CD14-positive monocyte (primary cell): Measurements from ENCODE around the gene VPS37C. TPM values are rescaled to one million over a fixed set of nuclear protein-coding genes. Genes with fewer than 3 reads are reported as not detected.

Experiments
- DNase-seq, 3 donors: peaks; one replicate each; pipeline ENCODE4 v3.0.0-alpha.2; 2011 to 2022
- H2AFZ ChIP-seq: 2 replicates; pipeline ENCODE4 v1.6.0; 2012; ENCODE audit warnings: mild to moderate bottlenecking, low read depth, low read length, inconsistent platforms; ENCODE audit not compliant: insufficient read depth, poor library complexity, severe bottlenecking
- H3K27ac ChIP-seq, 2 donors: 1 replicate in 1 of 2; 2 replicates in 1 of 2; pipeline ENCODE4 v1.5.1; 2012 to 2013; ENCODE audit warnings: low read length in 2 of 2, control low read depth in 1 of 2, inconsistent platforms in 1 of 2, low read depth in 1 of 2, mild to moderate bottlenecking in 1 of 2
- H3K27me3 ChIP-seq, 2 donors: one replicate each; pipeline versions ENCODE4 v1.6.0 to v1.6.1; 2011 to 2013; ENCODE audit warnings: low read length in 2 of 2; ENCODE audit not compliant: control insufficient read depth in 2 of 2, insufficient read depth in 2 of 2
- H3K36me3 ChIP-seq, 2 donors: replicated peaks in 1 of 2; 1 replicate in 1 of 2; 2 replicates in 1 of 2; pipeline versions ENCODE4 v1.5.1 to v1.6.1; 2012 to 2013; ENCODE audit warnings: low read length in 2 of 2, control low read depth in 1 of 2, inconsistent platforms in 1 of 2, mild to moderate bottlenecking in 1 of 2; ENCODE audit not compliant: insufficient read depth in 2 of 2, control insufficient read depth in 1 of 2
- H3K4me1 ChIP-seq, 2 donors: 1 replicate in 1 of 2; 2 replicates in 1 of 2; pipeline versions ENCODE4 v1.5.1 to v1.6.1; 2012 to 2013; ENCODE audit warnings: low read length in 2 of 2, control low read depth in 1 of 2, inconsistent platforms in 1 of 2, mild to moderate bottlenecking in 1 of 2, moderate library complexity in 1 of 2; ENCODE audit not compliant: insufficient read depth in 2 of 2, control insufficient read depth in 1 of 2
- H3K4me2 ChIP-seq: replicated peaks from 2 replicates; pipeline ENCODE3; 2012; ENCODE audit warnings: low read length, moderate library complexity, mild to moderate bottlenecking; ENCODE audit not compliant: poor library complexity, severe bottlenecking; ENCODE audit errors: extremely low read depth
- H3K4me3 ChIP-seq, 3 experiments: fragments of 200-600 bp in 1 of 3; sonication (generic) in 1 of 3; replicated peaks in 1 of 3; 1 replicate in 2 of 3; 2 replicates in 1 of 3; pipeline ENCODE4 v1.5.1; 2011 to 2013; ENCODE audit warnings: low read length in 3 of 3, mild to moderate bottlenecking in 3 of 3, control low read depth in 2 of 3, low read depth in 2 of 3, inconsistent platforms in 1 of 3, moderate library complexity in 1 of 3
- H3K79me2 ChIP-seq: 2 replicates; pipeline ENCODE4 v1.6.0; 2012; ENCODE audit warnings: mild to moderate bottlenecking, control low read depth, inconsistent platforms, low read length, moderate library complexity; ENCODE audit not compliant: insufficient read depth
- H3K9ac ChIP-seq: 2 replicates; pipeline ENCODE4 v1.6.0; 2017; ENCODE audit warnings: low read length, mild to moderate bottlenecking; ENCODE audit not compliant: insufficient read depth, poor library complexity, severe bottlenecking
- H3K9me3 ChIP-seq, 2 donors: replicated peaks in 1 of 2; 1 replicate in 1 of 2; 2 replicates in 1 of 2; pipeline versions ENCODE4 v1.5.1 to v1.6.1; 2012 to 2013; ENCODE audit warnings: low read length in 2 of 2, control low read depth in 1 of 2; ENCODE audit not compliant: control insufficient read depth in 1 of 2, insufficient read depth in 1 of 2
- H4K20me1 ChIP-seq: 2 replicates; pipeline ENCODE4 v1.6.0; 2012; ENCODE audit warnings: mild to moderate bottlenecking, low read length, control low read depth, moderate library complexity; ENCODE audit not compliant: insufficient read depth
- H3K27ac Mint-ChIP-seq, 7 donors: one replicate each; pipeline ENCODE4 v1.8.0; 2020; ENCODE audit warnings: mild to moderate bottlenecking in 7 of 7, mixed read lengths in 7 of 7, moderate library complexity in 6 of 7, inconsistent platforms in 2 of 7
- H3K27me3 Mint-ChIP-seq, 3 donors: one replicate each; pipeline ENCODE4 v1.8.0; 2021 to 2022; ENCODE audit warnings: low read depth in 3 of 3, mild to moderate bottlenecking in 3 of 3, mixed read lengths in 3 of 3, moderate library complexity in 3 of 3, inconsistent platforms in 1 of 3
- H3K36me3 Mint-ChIP-seq, 2 donors: one replicate each; pipeline ENCODE4 v1.8.0; 2020; ENCODE audit warnings: mixed read lengths in 2 of 2, inconsistent platforms in 1 of 2, mild to moderate bottlenecking in 1 of 2
- H3K4me1 Mint-ChIP-seq: one replicate; pipeline ENCODE4 v1.8.0; 2020; ENCODE audit warnings: mild to moderate bottlenecking, mixed read lengths
- H3K4me3 Mint-ChIP-seq, 2 donors: one replicate each; pipeline ENCODE4 v1.8.0; 2020; ENCODE audit warnings: mild to moderate bottlenecking in 2 of 2, mixed read lengths in 2 of 2, moderate library complexity in 1 of 2
- H3K9me3 Mint-ChIP-seq, 7 donors: one replicate each; pipeline ENCODE4 v1.8.0; 2020 to 2022; ENCODE audit warnings: mixed read lengths in 7 of 7, mild to moderate bottlenecking in 6 of 7, moderate library complexity in 6 of 7, inconsistent platforms in 2 of 7
- CTCF ChIP-seq: fragments of 200-600 bp; IDR thresholded peaks from one replicate; pipeline ENCODE4 v1.8.0; 2022; ENCODE audit warnings: antibody characterized with exemption, mild to moderate bottlenecking
- WGBS: methylation state at CpG from one replicate; pipeline ENCODE4 v1.1.5; 2013; ENCODE audit warnings: missing lambda C conversion rate; ENCODE audit not compliant: insufficient coverage; 5-methylcytosine and 5-hydroxymethylcytosine counted together
- intact Hi-C, 2 donors: fragments of 100-400 bp; cut with micrococcal nuclease; formaldehyde crosslinking; loops; one replicate each; pipeline versions ENCODE4 v1.15.0 to v1.15.1; 2023
- polyA plus RNA-seq, 3 donors: library from polyadenylated mRNA; depleted of rRNA in 1 of 3; unstranded in 2 of 3; stranded (reverse) in 1 of 3; fragments of 300-500 nt in 2 of 3; fragments of >200 nt in 1 of 3; fragmentation: Illumina TruSeq in 2 of 3; gene quantifications; 1 replicate in 2 of 3; 2 replicates in 1 of 3; pipeline ENCODE4 v1.2.3, GENCODE V29; 2012 to 2021

VPS37C gene
- polyA plus RNA-seq, 3 donors: 1.9 to 25.1 (median 3.8) TPM

- Histone ChIP-seq H3K9me3 (peaks cover 0 to 19% of the 10 kb centered on the region in 2 donors), H3K79me2 (no peaks in the 10 kb centered on the region), H3K9ac (peak overlapping the region; percentile 22), H3K27ac (peak overlapping the region in 1 of 2 donors; percentile 78), H4K20me1 (no peaks in the 10 kb centered on the region), H2AFZ (no peak overlapping the region), H3K4me1 (peaks cover 48 to 50% of the 10 kb centered on the region in 2 donors), H3K27me3 (no peaks in the 10 kb centered on the region), H3K36me3 (no peaks in the 10 kb centered on the region), H3K4me2 (peak overlapping the region; percentile 62), H3K4me3 (peak overlapping the region in 1 of 3 experiments; percentile 44)
- peaks cover 7% of the 10 kb centered on the region in 2 donors for H3K36me3 Mint-ChIP-seq
- peak overlapping the region; percentile 85 to 96 (median 92) for H3K27ac Mint-ChIP-seq
- TF ChIP-seq CTCF: no peak
- H3K4me1 Mint-ChIP-seq: peaks cover 44% of the 10 kb centered on the region
- intact Hi-C loops: loop anchor here in 1 of 2 donors (2.0 kb wide), 1 partner anchor 15 kb away; no protein-coding TSS in a partner anchor
- H3K9me3 Mint-ChIP-seq: peaks cover 7 to 22% (median 16%) of the 10 kb centered on the region in 7 donors
- WGBS: no CpG with 5 or more reads among the region's 3 CpGs
- H3K27me3 Mint-ChIP-seq: peaks cover 0 to 4% (median 3%) of the 10 kb centered on the region in 3 donors
- DNase-seq: peak in 1 of 3 donors; percentile 41
- peak overlapping the region; percentile 35 to 84 for H3K4me3 Mint-ChIP-seq
Measured at GRCh38 chr11:61171907-61172306, 10.7 kb upstream of the VPS37C start.

GRCh38 chr11:61170566-61170965, 9.3 kb upstream of the VPS37C start:
- H2AFZ ChIP-seq: no peak overlapping the region
- H3K27ac Mint-ChIP-seq: peak overlapping the region in 3 of 7 donors; percentile 23 to 92 (median 57)
- peaks cover 0 to 19% of the 10 kb centered on the region in 2 donors for H3K9me3 ChIP-seq
- H3K4me3 ChIP-seq: no peak overlapping the region
- no peak for DNase-seq
- no peaks in the 10 kb centered on the region for H4K20me1 ChIP-seq
- intact Hi-C loops: no loop called here
- H3K4me1 ChIP-seq: peaks cover 52 to 53% of the 10 kb centered on the region in 2 donors
- TF ChIP-seq CTCF: no peak
- no peak overlapping the region for H3K9ac ChIP-seq
- no peak overlapping the region for H3K27ac ChIP-seq
- H3K4me3 Mint-ChIP-seq: no peak overlapping the region
- H3K9me3 Mint-ChIP-seq: peaks cover 7 to 22% (median 16%) of the 10 kb centered on the region in 7 donors
- H3K4me1 Mint-ChIP-seq: peaks cover 50% of the 10 kb centered on the region
- 98% methylated on average over 8 of the region's 9 CpGs for WGBS
- peaks cover 0 to 3% (median 0%) of the 10 kb centered on the region in 3 donors for H3K27me3 Mint-ChIP-seq
- H3K36me3 ChIP-seq: no peaks in the 10 kb centered on the region
- no peak overlapping the region for H3K4me2 ChIP-seq
- H3K36me3 Mint-ChIP-seq: peaks cover 7% of the 10 kb centered on the region in 2 donors
- H3K27me3 ChIP-seq: no peaks in the 10 kb centered on the region
- no peaks in the 10 kb centered on the region for H3K79me2 ChIP-seq
